DND-41 (cell line): Measurements from ENCODE around the gene CCND2.
A peak's percentile ranks its signal among the peaks of the same experiment; 100 is the strongest.

Experiments
- ATAC-seq: fragments of 200-7000 bp; cut with Tn5 transposase; 3 replicates; pipeline ENCODE4 v1.9.1; 2021; ENCODE audit warnings: low read depth; ENCODE audit not compliant: insufficient read depth
- DNase-seq: peaks from one replicate; pipeline ENCODE4 v3.0.0-alpha.2; 2020
- H2AFZ ChIP-seq: 2 replicates; pipeline ENCODE4 v1.6.0; 2012; ENCODE audit warnings: low read depth, low read length
- H3K27ac ChIP-seq: 2 replicates; pipeline ENCODE4 v1.5.1; 2012; ENCODE audit warnings: low read length, inconsistent platforms
- H3K27me3 ChIP-seq: fragments of 200-600 bp; sonication (generic); 2 replicates; pipeline ENCODE4 v1.6.0; 2012; ENCODE audit warnings: low read length, mild to moderate bottlenecking, inconsistent platforms; ENCODE audit not compliant: insufficient read depth, poor library complexity
- H3K36me3 ChIP-seq: 2 replicates; pipeline ENCODE4 v1.5.1; 2012; ENCODE audit warnings: low read length, inconsistent platforms; ENCODE audit not compliant: insufficient read depth
- H3K4me1 ChIP-seq: 2 replicates; pipeline ENCODE4 v1.5.1; 2012; ENCODE audit warnings: mild to moderate bottlenecking, low read length; ENCODE audit not compliant: insufficient read depth
- H3K4me2 ChIP-seq: 2 replicates; pipeline ENCODE4 v1.6.0; 2012; ENCODE audit warnings: mild to moderate bottlenecking, moderate library complexity, low read length, inconsistent platforms; ENCODE audit not compliant: insufficient read depth
- H3K4me3 ChIP-seq, 2 experiments: fragments of 200-600 bp in 1 of 2; shearing (Covaris generic) in 1 of 2; 2 replicates each; pipeline ENCODE4 v1.5.1; 2012 to 2016; ENCODE audit warnings: inconsistent platforms in 2 of 2, low read length in 2 of 2, mild to moderate bottlenecking in 2 of 2, low read depth in 1 of 2, moderate library complexity in 1 of 2
- H3K79me2 ChIP-seq: 2 replicates; pipeline ENCODE4 v1.6.0; 2012; ENCODE audit warnings: low read length, inconsistent platforms; ENCODE audit not compliant: insufficient read depth
- H3K9ac ChIP-seq: 2 replicates; pipeline ENCODE4 v1.6.0; 2012; ENCODE audit warnings: low read depth, mild to moderate bottlenecking, inconsistent platforms, low read length, moderate library complexity
- H3K9me3 ChIP-seq: 2 replicates; pipeline ENCODE4 v1.5.1; 2012; ENCODE audit warnings: low read length, moderate library complexity, mild to moderate bottlenecking, inconsistent platforms; ENCODE audit not compliant: insufficient read depth, severe bottlenecking
- H4K20me1 ChIP-seq: 2 replicates; pipeline ENCODE4 v1.6.0; 2012; ENCODE audit warnings: low read length; ENCODE audit not compliant: insufficient read depth
- CTCF ChIP-seq: IDR thresholded peaks from 2 replicates; pipeline ENCODE4 v1.5.1; 2012; ENCODE audit warnings: borderline replicate concordance, low read length, moderate library complexity, mild to moderate bottlenecking; ENCODE audit not compliant: poor library complexity, severe bottlenecking; ENCODE audit errors: extremely low read depth
- EZH2 ChIP-seq: IDR thresholded peaks from 3 replicates; pipeline ENCODE4 v1.6.1; 2012; ENCODE audit warnings: borderline replicate concordance, low read depth, mild to moderate bottlenecking, moderate library complexity, low read length, inconsistent platforms; ENCODE audit not compliant: severe bottlenecking

Gene CCND2

DNA sequence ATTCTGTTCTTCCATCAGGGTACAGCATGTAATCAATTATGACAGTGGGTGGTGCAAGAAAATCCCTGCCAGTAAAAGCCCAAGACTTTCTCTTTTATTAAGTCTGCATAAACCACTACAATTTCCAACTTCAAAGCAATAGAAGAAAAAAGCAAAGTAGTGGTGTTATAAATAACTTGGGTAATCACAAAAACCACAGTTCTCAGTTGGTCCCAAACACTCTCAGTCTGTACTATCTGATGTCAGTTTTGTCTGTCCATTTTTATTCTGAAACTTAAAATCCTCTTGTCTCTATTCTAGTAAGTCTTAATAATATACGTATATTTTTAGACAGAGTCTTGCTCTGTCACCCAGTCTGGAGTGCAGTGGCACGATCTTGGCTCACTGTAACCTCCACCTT, 38.7 kb downstream of the CCND2 start:
- H3K36me3 ChIP-seq: no peaks in the 10 kb centered on the region
- DNase-seq: no peak
- H3K27me3 ChIP-seq: peaks cover 4% of the 10 kb centered on the region
- H3K9ac ChIP-seq: no peak overlapping the region
- H3K4me3 ChIP-seq: no peak overlapping the region
- no peaks in the 10 kb centered on the region for H3K79me2 ChIP-seq
- no peaks in the 10 kb centered on the region for H4K20me1 ChIP-seq
- ATAC-seq: no peak
- no peaks in the 10 kb centered on the region for H3K4me1 ChIP-seq
- H2AFZ ChIP-seq: no peak overlapping the region
- TF ChIP-seq CTCF: no peak
- TF ChIP-seq EZH2: no peak
- no peak overlapping the region for H3K4me2 ChIP-seq
- H3K27ac ChIP-seq: no peak overlapping the region
- no peaks in the 10 kb centered on the region for H3K9me3 ChIP-seq

GRCh38 chr12:4320497-4320852, 46.9 kb downstream of the CCND2 start:
- peaks cover 34% of the 10 kb centered on the region for H3K4me1 ChIP-seq
- peak overlapping the region; percentile 79 for H3K4me2 ChIP-seq
- H3K27ac ChIP-seq: peak overlapping the region; percentile 60
- peak overlapping the region; percentile 67 for H3K9ac ChIP-seq
- H2AFZ ChIP-seq: peak overlapping the region; percentile 99
- TF ChIP-seq CTCF: no peak
- TF ChIP-seq EZH2: no peak
- peak overlapping the region; percentile 40 to 81; a peak in 3 of 4 replicates for H3K4me3 ChIP-seq
- H3K36me3 ChIP-seq: no peaks in the 10 kb centered on the region; the same call in 1 of the 2 replicates
- no peaks in the 10 kb centered on the region for H3K9me3 ChIP-seq
- H3K79me2 ChIP-seq: peaks cover 23% of the 10 kb centered on the region
- H4K20me1 ChIP-seq: no peaks in the 10 kb centered on the region
- DNase-seq (no peak), ATAC-seq (peak; percentile 36; the same call in 2 of the 3 replicates)
- peaks cover 2% of the 10 kb centered on the region for H3K27me3 ChIP-seq

DNA sequence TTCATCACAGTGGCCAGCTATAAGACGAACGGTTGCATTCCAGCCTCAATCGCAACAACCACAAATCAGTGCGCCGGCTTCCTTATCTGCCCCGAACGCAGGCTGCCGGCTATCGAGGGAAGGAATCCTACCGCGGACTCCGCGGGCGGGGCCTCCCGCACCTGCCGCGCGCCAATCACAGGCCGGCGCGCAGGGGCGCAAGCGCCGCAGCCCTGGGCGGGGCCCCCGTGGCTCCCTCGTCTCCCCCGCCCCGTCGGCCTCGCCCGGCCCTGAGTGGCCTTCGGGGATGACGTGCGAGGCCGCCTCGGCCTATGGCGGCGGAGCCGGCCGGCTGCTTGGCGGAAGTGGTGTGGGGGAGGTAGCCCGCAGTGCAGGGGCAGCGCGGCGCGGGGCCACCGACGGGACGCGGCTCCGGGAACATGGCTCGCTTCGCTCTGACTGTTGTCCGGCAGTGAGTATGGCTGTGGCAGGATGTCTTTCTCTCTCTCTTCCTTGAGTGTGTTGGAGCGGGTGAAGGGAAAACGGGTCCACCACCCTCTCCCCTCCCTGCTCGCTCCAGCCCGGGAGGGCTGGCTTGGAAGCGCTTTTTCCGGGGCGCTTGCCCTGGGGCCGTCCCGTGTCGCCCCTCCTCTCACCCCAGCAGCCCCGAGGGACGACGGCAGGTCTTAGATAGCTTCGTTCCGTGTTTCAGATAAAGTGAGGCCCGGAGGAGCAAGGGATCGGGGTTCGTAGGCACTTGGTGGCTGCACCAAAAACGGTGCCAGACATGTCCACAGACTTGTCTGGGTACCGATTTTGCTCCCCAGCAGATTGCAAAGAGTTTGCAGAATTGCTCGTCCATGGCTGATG, 47.5 kb downstream of the CCND2 start, which contains the start of gene TIGAR:
Gene TIGAR, plus strand, starts transcription at position 361 of the 849 bp plus-strand sequence. Its CDS starts 59 bp downstream, at position 420.
- peak; percentile 90 for DNase-seq
- Histone ChIP-seq H4K20me1 (no peaks in the 10 kb centered on the region; the same call in 1 of the 2 replicates), H3K9ac (peak within 1 kb of the TSS; percentile 67), H3K36me3 (peaks cover 1% of the 10 kb centered on the region; the same call in 1 of the 2 replicates), H3K27me3 (no peaks in the 10 kb centered on the region), H3K4me1 (peaks cover 34% of the 10 kb centered on the region), H3K27ac (peak within 1 kb of the TSS; percentile 71), H3K4me2 (peak within 1 kb of the TSS; percentile 79), H3K9me3 (no peaks in the 10 kb centered on the region), H2AFZ (peak within 1 kb of the TSS; percentile 99), H3K4me3 (peak within 1 kb of the TSS; percentile 40 to 81), H3K79me2 (peaks cover 23% of the 10 kb centered on the region)
- TF ChIP-seq EZH2 (no peak), CTCF (no peak)
- ATAC-seq: peak; percentile 98
